SK-N-SH (cell line): ENCODE measurements around the gene EDIL3. TPM values are rescaled to one million over a fixed set of nuclear protein-coding genes. Genes with fewer than 3 reads are reported as not detected.

Experiments used
- CTCF ChIA-PET: fragments of 300-600, 350-600 bp; formaldehyde crosslinking; extraction: SDS; loops from one replicate; lab custom pipeline; 2021; lab: Yijun Ruan, JAX
- POLR2A ChIA-PET: fragments of 350-600 bp; sonication (Branson Sonifier 250); formaldehyde crosslinking; extraction: SDS; loops from one replicate; lab custom pipeline; 2020; ENCODE audit warnings: antibody characterized with exemption, inconsistent platforms; lab: Yijun Ruan, JAX
- DNase-seq: peaks from one replicate; pipeline ENCODE4 v3.0.0; 2012
- H2AFZ ChIP-seq: fragments of 200-600 bp; sonication (generic); 2 replicates; pipeline ENCODE4 v1.8.1; 2016; ENCODE audit warnings: antibody characterized with exemption, mild to moderate bottlenecking, low read depth
- H3F3A ChIP-seq: fragments of 200-600 bp; sonication (generic); replicated peaks from 2 replicates; pipeline ENCODE3; 2016; ENCODE audit warnings: antibody characterized with exemption, mild to moderate bottlenecking; ENCODE audit not compliant: insufficient read depth
- H3K27ac ChIP-seq, 2 experiments: fragments of 200-500 bp in 1 of 2; fragments of 200-600 bp in 1 of 2; sonication (Bioruptor generic) in 1 of 2; sonication (generic), shearing (Covaris generic) in 1 of 2; 2 replicates each; pipeline versions ENCODE4 v1.5.1 to v1.6.1; 2014 to 2016; ENCODE audit warnings: low read depth in 2 of 2, inconsistent platforms in 1 of 2, low read length in 1 of 2, mild to moderate bottlenecking in 1 of 2, mixed read lengths in 1 of 2
- H3K27me3 ChIP-seq: fragments of 200-600 bp; sonication (generic), shearing (Covaris generic); 2 replicates; pipeline ENCODE4 v1.6.1; 2016; ENCODE audit warnings: mixed run types; ENCODE audit not compliant: insufficient read depth
- H3K36me3 ChIP-seq, 2 experiments: fragments of 200-500 bp in 1 of 2; fragments of 200-600 bp in 1 of 2; sonication (Bioruptor generic) in 1 of 2; sonication (generic) in 1 of 2; replicated peaks in 1 of 2; 2 replicates each; pipeline versions ENCODE3 to v1.5.1; 2014 to 2016; ENCODE audit warnings: low read length in 1 of 2, mild to moderate bottlenecking in 1 of 2; ENCODE audit not compliant: insufficient read depth in 2 of 2, control insufficient read depth in 1 of 2
- H3K4me1 ChIP-seq, 2 experiments: fragments of 200-500 bp in 1 of 2; fragments of 200-600 bp in 1 of 2; sonication (Bioruptor generic) in 1 of 2; sonication (generic), shearing (Covaris generic) in 1 of 2; 2 replicates each; pipeline versions ENCODE4 v1.5.1 to v1.6.1; 2014 to 2016; ENCODE audit warnings: low read depth in 1 of 2, low read length in 1 of 2, mixed run types in 1 of 2; ENCODE audit not compliant: insufficient read depth in 2 of 2, control insufficient read depth in 1 of 2
- H3K4me2 ChIP-seq: fragments of 200-600 bp; sonication (generic), shearing (Covaris generic); 2 replicates; pipeline ENCODE4 v1.6.1; 2017; ENCODE audit warnings: mixed run types
- H3K4me3 ChIP-seq, 2 experiments: fragments of 200-500 bp in 1 of 2; fragments of 200-600 bp in 1 of 2; sonication (Bioruptor generic) in 1 of 2; sonication (generic), shearing (Covaris generic) in 1 of 2; 2 replicates each; pipeline versions ENCODE4 v1.5.1 to v1.8.1; 2014 to 2016; ENCODE audit warnings: low read depth in 2 of 2, inconsistent platforms in 1 of 2, low read length in 1 of 2, mild to moderate bottlenecking in 1 of 2, mixed read lengths in 1 of 2, moderate library complexity in 1 of 2
- H3K79me2 ChIP-seq: fragments of 200-600 bp; sonication (generic); 2 replicates; pipeline ENCODE4 v1.8.1; 2017; ENCODE audit warnings: mild to moderate bottlenecking; ENCODE audit not compliant: insufficient read depth
- H3K9ac ChIP-seq: fragments of 200-600 bp; sonication (generic); 2 replicates; pipeline ENCODE4 v1.6.1; 2017; ENCODE audit warnings: mixed run types
- H3K9me2 ChIP-seq: fragments of 200-600 bp; sonication (generic); 2 replicates; pipeline ENCODE4 v1.6.1; 2017; ENCODE audit warnings: mixed run types
- H3K9me3 ChIP-seq: fragments of 200-600 bp; sonication (generic); 2 replicates; pipeline ENCODE4 v1.6.1; 2017; ENCODE audit warnings: mixed run types, mild to moderate bottlenecking, moderate library complexity
- H4K20me1 ChIP-seq: fragments of 200-600 bp; sonication (generic); 2 replicates; pipeline ENCODE4 v1.6.1; 2017; ENCODE audit warnings: mild to moderate bottlenecking, mixed run types; ENCODE audit not compliant: insufficient read depth
- CHD2 ChIP-seq: fragments of 150-350 bp; IDR thresholded peaks from 2 replicates; pipeline ENCODE4 v1.6.1; 2018; ENCODE audit warnings: low read length; ENCODE audit not compliant: partially characterized antibody
- MXI1 ChIP-seq: IDR thresholded peaks from 2 replicates; pipeline ENCODE4 v1.6.1; 2012; ENCODE audit warnings: mild to moderate bottlenecking, low read depth, low read length, improper control_type of control experiment
- NRF1 ChIP-seq: IDR thresholded peaks from 2 replicates; pipeline ENCODE4 v1.6.1; 2012; ENCODE audit warnings: low read depth, mild to moderate bottlenecking, low read length
- POLR2AphosphoS5 ChIP-seq: IDR thresholded peaks from 2 replicates; pipeline ENCODE4 v1.6.1; 2012; ENCODE audit warnings: low read depth, low read length
- RAD21 ChIP-seq: IDR thresholded peaks from 2 replicates; pipeline ENCODE4 v1.6.1; 2012; ENCODE audit warnings: mild to moderate bottlenecking, low read length
- RCOR1 ChIP-seq: fragments of 150-350 bp; IDR thresholded peaks from 2 replicates; pipeline ENCODE4 v1.6.1; 2017; ENCODE audit warnings: antibody characterized with exemption, low read length
- RXRA ChIP-seq: IDR thresholded peaks from 2 replicates; pipeline ENCODE4 v1.4.0; 2012; ENCODE audit warnings: low read depth, mild to moderate bottlenecking, borderline replicate concordance
- SMC3 ChIP-seq: IDR thresholded peaks from 2 replicates; pipeline ENCODE4 v1.6.1; 2012; ENCODE audit warnings: low read depth, low read length, improper control_type of control experiment
- TAF1 ChIP-seq: IDR thresholded peaks from 2 replicates; pipeline ENCODE4 v1.6.1; 2012; ENCODE audit warnings: low read depth, mild to moderate bottlenecking, low read length, moderate library complexity, borderline replicate concordance
- TCF12 ChIP-seq: IDR thresholded peaks from 2 replicates; pipeline ENCODE4 v1.4.0; 2012
- TEAD4 ChIP-seq: IDR thresholded peaks from 2 replicates; pipeline ENCODE4 v1.4.0; 2012; ENCODE audit warnings: mild to moderate bottlenecking, borderline replicate concordance; ENCODE audit not compliant: insufficient read depth
- WGBS: methylation state at CpG from one replicate; pipeline ENCODE4 v1.1.6; 2017; ENCODE audit warnings: low lambda C conversion rate; 5-methylcytosine and 5-hydroxymethylcytosine counted together
- polyA plus RNA-seq, 3 experiments: library from polyadenylated mRNA; depleted of rRNA; stranded (reverse); fragments of >200 nt; gene quantifications; 2 replicates each; pipeline ENCODE4 v1.2.3, GENCODE V29; 2012
- TF ChIP-seq, protein P1 (sequence below): fragments of 150-350 bp; IDR thresholded peaks from 2 replicates; pipeline ENCODE4 v1.6.1; 2016; ENCODE audit warnings: mild to moderate bottlenecking, low read depth, low read length
- TF ChIP-seq, protein P2 (sequence below): fragments of 150-350 bp; IDR thresholded peaks from 2 replicates; pipeline ENCODE4 v1.6.1; 2017; ENCODE audit warnings: antibody characterized with exemption, low read length, low read depth, borderline replicate concordance

EDIL3 gene
- polyA plus RNA-seq, 1 of the 3 experiments (the other 2 are of a cell fraction), result 51.5 TPM

DNA sequence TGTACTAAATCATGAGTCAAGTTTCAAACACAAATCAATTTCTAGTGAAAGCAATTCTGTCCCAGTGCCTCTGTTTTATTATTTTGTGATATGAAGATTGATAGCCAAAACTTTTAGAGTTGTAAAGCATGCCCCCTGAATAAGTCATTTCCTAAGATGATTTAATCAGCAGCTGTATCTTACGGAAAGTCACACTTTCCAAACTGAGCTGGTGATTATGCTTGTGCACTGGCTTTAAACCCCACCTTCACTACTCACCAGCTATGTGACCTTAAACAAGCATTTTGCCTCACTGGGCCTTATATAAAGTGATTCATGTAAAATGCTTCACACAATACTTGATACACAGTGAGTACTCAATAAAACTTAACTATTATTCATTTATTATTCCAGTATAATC lies 78.1 kb downstream of the EDIL3 start:
- Histone ChIP-seq H3K27me3 (no peaks in the 10 kb centered on the region), H3K9me2 (no peaks in the 10 kb centered on the region), H3K36me3 (peaks cover 0 to 7% of the 10 kb centered on the region in 2 experiments), H3K9ac (no peak overlapping the region), H4K20me1 (no peaks in the 10 kb centered on the region), H3K79me2 (peaks cover 51% of the 10 kb centered on the region), H3K4me2 (no peak overlapping the region), H3K4me3 (no peak overlapping the region), H3F3A (peaks cover 28% of the 10 kb centered on the region), H3K27ac (peak overlapping the region in 1 of 2 experiments; percentile 15; a peak in 2 of 4 replicates), H2AFZ (no peak overlapping the region), H3K4me1 (peaks cover 0 to 4% of the 10 kb centered on the region in 2 experiments; a peak in 2 of 4 replicates), H3K9me3 (no peaks in the 10 kb centered on the region)
- ChIA-PET CTCF (interaction anchor here (1.0 kb wide), 1 partner anchor 14 kb away, joined by 3 read pairs; no protein-coding TSS in a partner anchor), POLR2A (no interaction called here)
- no peak for DNase-seq
- WGBS, result 71% methylated on average over 1 of the region's 1 CpG
- TF ChIP-seq RAD21, result no peak
- TF ChIP-seq, protein P1, sequence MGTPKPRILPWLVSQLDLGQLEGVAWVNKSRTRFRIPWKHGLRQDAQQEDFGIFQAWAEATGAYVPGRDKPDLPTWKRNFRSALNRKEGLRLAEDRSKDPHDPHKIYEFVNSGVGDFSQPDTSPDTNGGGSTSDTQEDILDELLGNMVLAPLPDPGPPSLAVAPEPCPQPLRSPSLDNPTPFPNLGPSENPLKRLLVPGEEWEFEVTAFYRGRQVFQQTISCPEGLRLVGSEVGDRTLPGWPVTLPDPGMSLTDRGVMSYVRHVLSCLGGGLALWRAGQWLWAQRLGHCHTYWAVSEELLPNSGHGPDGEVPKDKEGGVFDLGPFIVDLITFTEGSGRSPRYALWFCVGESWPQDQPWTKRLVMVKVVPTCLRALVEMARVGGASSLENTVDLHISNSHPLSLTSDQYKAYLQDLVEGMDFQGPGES, result no peak
- TF ChIP-seq, protein P2, sequence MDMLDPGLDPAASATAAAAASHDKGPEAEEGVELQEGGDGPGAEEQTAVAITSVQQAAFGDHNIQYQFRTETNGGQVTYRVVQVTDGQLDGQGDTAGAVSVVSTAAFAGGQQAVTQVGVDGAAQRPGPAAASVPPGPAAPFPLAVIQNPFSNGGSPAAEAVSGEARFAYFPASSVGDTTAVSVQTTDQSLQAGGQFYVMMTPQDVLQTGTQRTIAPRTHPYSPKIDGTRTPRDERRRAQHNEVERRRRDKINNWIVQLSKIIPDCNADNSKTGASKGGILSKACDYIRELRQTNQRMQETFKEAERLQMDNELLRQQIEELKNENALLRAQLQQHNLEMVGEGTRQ, result no peak
- no peak for TF ChIP-seq NRF1
- TF ChIP-seq TAF1, result no peak
- TF ChIP-seq CHD2, result no peak
- no peak for TF ChIP-seq POLR2AphosphoS5
- no peak for TF ChIP-seq SMC3
- TF ChIP-seq RXRA, result no peak
- TF ChIP-seq RCOR1, result no peak
- TF ChIP-seq TCF12, result no peak

DNA sequence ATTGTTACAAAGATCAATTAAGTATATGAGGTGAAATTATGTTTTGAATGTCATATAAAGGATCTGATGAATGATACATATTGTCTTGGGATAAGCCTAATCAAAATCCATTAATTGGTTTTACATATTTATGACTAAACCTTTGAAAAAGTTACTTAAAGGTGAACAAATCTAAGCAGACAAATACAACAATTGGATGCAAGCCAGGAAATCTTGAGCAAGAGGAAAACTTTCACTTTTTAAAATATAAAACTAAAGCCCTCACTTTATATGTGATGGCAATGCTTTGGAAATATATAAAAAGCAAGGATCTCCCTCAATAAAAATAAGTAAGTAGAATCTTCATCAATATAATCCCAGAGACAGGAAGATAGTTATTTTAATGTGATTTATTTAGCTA lies 80.1 kb downstream of the EDIL3 start:
- H3K4me1 ChIP-seq, result peaks cover 0 to 11% of the 10 kb centered on the region in 2 experiments; a peak in 2 of 4 replicates
- no peak overlapping the region for H2AFZ ChIP-seq
- peaks cover 52% of the 10 kb centered on the region for H3K79me2 ChIP-seq
- no peak overlapping the region for H3K4me2 ChIP-seq
- ChIA-PET CTCF (no interaction called here), POLR2A (no interaction called here)
- H3K9me3 ChIP-seq, result no peaks in the 10 kb centered on the region
- H3K4me3 ChIP-seq, result no peak overlapping the region
- H3K27me3 ChIP-seq, result no peaks in the 10 kb centered on the region
- no peaks in the 10 kb centered on the region for H4K20me1 ChIP-seq
- TF ChIP-seq TAF1 (no peak), RXRA (no peak), MXI1 (no peak), TEAD4 (no peak)
- TF ChIP-seq, all 33 proteins: peak for 0
- Histone ChIP-seq H3F3A (peaks cover 39% of the 10 kb centered on the region), H3K9ac (no peak overlapping the region), H3K9me2 (no peaks in the 10 kb centered on the region), H3K27ac (no peak overlapping the region), H3K36me3 (peaks cover 0 to 13% of the 10 kb centered on the region in 2 experiments)
- DNase-seq, result no peak
